Vagina (tissue), 2 donors: ENCODE measurements around the gene LUZP1. TPM values are rescaled to one million over a fixed set of nuclear protein-coding genes. Genes with fewer than 3 reads are reported as not detected.

Source experiments
- DNase-seq, 2 donors: peaks; one replicate each; pipeline ENCODE4 v3.0.0-alpha.2; 2017; ENCODE audit errors: extremely low spot score in 2 of 2
- H3K27ac ChIP-seq: fragments of 200-600 bp; sonication (generic); one replicate; pipeline ENCODE4 v1.5.1; 2019
- H3K27me3 ChIP-seq: fragments of 200-600 bp; sonication (generic); one replicate; pipeline ENCODE4 v1.5.1; 2019
- H3K36me3 ChIP-seq, 2 donors: fragments of 200-600 bp; sonication (generic); one replicate each; pipeline ENCODE4 v1.5.1; 2017 to 2019
- H3K4me1 ChIP-seq: fragments of 200-600 bp; sonication (generic); one replicate; pipeline ENCODE4 v1.5.1; 2019
- H3K4me3 ChIP-seq, 2 donors: fragments of 200-600 bp; sonication (generic); 1 replicate in 1 of 2; 2 replicates in 1 of 2; pipeline ENCODE4 v1.5.1; 2016 to 2019
- H3K9me3 ChIP-seq: fragments of 200-600 bp; sonication (generic); one replicate; pipeline ENCODE4 v1.5.1; 2019
- POLR2A ChIP-seq, 2 donors: fragments of 450-650 bp; IDR thresholded peaks; one replicate each; pipeline ENCODE4 v1.6.1; 2017; ENCODE audit warnings: antibody characterized with exemption in 2 of 2, mild to moderate bottlenecking in 2 of 2, moderate library complexity in 2 of 2
- POLR2AphosphoS5 ChIP-seq, 2 donors: sonication (generic); formaldehyde crosslinking; IDR thresholded peaks; one replicate each; pipeline ENCODE4 v1.9.0; 2017; ENCODE audit warnings: antibody characterized with exemption in 2 of 2, mild to moderate bottlenecking in 2 of 2, low read depth in 1 of 2; ENCODE audit not compliant: insufficient read depth in 1 of 2
- intact Hi-C: fragments of 100-400 bp; cut with DNase I; formaldehyde crosslinking; loops from one replicate; pipeline ENCODE4 v1.15.1; 2023
- total RNA-seq: library from RNA; depleted of rRNA; stranded (reverse); fragments of >200 nt; gene quantifications from one replicate; pipeline ENCODE4 v1.2.3, GENCODE V29; 2016
- TF ChIP-seq, protein P1 (sequence below), 3 experiments: fragments of 450-650 bp in 2 of 3; fragments of 200-600 bp in 1 of 3; sonication (generic) in 1 of 3; IDR thresholded peaks; one replicate each; pipeline ENCODE4 v1.5.1; 2017 to 2019; ENCODE audit warnings: antibody characterized with exemption in 3 of 3, mild to moderate bottlenecking in 2 of 3, moderate library complexity in 2 of 3

The LUZP1 gene
- total RNA-seq, 1 donor from 2014 or later = 23.8 TPM

DNA sequence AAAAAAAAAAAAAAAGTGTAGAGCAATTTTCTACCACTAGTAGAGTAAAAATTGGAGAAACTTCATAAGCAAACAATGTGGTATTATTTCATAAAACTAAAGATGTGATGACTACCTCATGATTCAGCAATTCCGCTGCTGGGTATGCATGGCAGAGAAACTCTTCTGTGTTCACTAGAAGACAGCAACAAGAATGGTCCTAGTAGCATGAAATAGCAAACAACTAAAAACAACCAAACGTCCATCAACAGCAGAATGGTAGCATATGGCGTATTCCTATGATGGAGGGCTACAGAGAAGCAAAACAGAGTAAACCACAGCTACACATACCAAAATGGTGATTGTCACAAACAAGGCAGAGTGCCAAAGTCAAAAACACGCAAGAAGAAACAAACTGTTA, 29.7 kb upstream of the LUZP1 start:
- DNase-seq = no peak
- intact Hi-C loops = no loop called here
- no peak overlapping the region for H3K4me3 ChIP-seq
- no peaks in the 10 kb centered on the region for H3K9me3 ChIP-seq
- H3K4me1 ChIP-seq = no peaks in the 10 kb centered on the region
- no peak overlapping the region for H3K27ac ChIP-seq
- TF ChIP-seq, protein P1, sequence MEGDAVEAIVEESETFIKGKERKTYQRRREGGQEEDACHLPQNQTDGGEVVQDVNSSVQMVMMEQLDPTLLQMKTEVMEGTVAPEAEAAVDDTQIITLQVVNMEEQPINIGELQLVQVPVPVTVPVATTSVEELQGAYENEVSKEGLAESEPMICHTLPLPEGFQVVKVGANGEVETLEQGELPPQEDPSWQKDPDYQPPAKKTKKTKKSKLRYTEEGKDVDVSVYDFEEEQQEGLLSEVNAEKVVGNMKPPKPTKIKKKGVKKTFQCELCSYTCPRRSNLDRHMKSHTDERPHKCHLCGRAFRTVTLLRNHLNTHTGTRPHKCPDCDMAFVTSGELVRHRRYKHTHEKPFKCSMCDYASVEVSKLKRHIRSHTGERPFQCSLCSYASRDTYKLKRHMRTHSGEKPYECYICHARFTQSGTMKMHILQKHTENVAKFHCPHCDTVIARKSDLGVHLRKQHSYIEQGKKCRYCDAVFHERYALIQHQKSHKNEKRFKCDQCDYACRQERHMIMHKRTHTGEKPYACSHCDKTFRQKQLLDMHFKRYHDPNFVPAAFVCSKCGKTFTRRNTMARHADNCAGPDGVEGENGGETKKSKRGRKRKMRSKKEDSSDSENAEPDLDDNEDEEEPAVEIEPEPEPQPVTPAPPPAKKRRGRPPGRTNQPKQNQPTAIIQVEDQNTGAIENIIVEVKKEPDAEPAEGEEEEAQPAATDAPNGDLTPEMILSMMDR (IDR thresholded peaks at IDR 0.05) = no peak
- H3K36me3 ChIP-seq = no peaks in the 10 kb centered on the region
- no peaks in the 10 kb centered on the region for H3K27me3 ChIP-seq

DNA sequence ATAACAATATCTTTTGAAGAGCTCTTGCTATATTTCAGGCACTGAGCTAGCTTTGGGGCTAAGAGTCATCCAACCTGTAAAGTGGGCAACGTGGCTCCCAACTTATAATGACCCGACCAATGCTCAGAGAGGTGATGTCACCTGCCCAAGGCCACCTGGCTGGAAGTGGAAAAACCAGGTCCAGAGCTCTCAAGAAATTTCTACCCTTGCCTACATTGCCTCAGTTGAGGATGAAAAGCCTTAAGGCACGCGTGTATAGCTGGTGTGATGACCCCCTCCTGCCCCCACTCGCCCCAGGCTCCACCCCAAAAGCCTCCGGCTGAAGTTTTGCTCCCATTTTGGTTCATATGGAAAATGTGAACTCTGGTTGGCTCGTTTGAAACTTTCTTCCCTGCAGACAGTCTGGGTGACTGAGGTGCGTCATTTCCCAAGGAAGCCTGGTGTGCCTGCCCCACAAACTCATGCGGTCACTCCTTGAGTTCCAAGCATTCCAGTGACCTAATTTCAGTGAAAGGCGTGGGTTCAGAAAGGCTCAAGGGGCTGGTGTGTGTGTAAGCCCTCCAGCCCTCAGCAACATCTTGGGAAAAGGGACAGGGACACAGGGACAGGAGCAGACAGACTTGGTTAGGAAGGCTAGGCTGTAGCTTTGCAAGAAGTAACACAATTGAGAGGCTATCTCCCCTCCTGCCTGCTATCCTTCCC, 28.1 kb upstream of the LUZP1 start:
- H3K9me3 ChIP-seq = no peaks in the 10 kb centered on the region
- H3K4me3 ChIP-seq = no peak overlapping the region
- no peak for DNase-seq
- no peaks in the 10 kb centered on the region for H3K4me1 ChIP-seq
- intact Hi-C loops = no loop called here
- H3K27me3 ChIP-seq = no peaks in the 10 kb centered on the region
- H3K27ac ChIP-seq = no peak overlapping the region
- TF ChIP-seq POLR2AphosphoS5 (IDR thresholded peaks at IDR 0.05; ENCODE audit: insufficient read depth in 1 of 2, low read depth in 1 of 2) (no peak), POLR2A (IDR thresholded peaks at IDR 0.05) (no peak)
- TF ChIP-seq, protein P1 (IDR thresholded peaks at IDR 0.05) = no peak
- H3K36me3 ChIP-seq = no peaks in the 10 kb centered on the region

DNA sequence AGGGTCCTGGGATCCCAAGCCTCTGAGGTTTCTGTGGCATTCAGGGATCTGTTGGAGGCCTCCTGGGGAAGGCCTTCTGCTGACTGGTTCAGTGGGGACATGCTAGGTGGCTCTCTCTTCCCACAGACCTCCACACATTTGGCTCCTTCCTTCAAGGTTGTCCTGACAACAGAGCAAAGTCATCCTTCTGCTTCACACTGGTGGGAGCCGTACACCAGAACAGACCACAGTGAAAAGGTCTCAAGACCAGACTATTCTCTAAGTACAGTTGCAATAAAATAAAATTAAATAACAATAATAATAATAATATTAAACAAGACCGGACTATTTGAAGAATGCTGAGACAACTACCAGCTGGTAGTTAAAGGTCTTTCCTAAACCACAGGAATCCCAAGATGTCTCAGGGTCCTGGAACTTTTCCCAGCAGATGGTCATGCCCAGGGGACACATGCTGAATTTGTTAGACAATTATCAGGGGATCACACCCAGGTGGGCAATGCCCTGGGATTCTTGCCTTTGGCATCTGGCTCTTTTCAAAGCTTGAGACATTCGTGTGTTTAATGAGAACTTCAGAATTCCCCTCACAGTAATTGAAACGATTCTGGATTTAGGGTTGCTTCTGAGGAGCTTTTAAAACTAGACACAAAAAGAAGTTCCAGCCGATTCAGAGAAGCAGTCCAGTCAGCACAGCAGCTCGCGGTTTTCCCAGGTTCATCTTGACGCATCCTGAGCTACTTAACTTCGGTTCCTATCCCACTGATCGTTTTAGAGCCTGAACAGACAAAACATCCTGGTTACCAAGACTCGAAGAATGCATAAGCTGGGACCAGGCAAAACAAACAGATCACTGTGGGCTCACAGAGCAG, 25.7 kb upstream of the LUZP1 start:
- H3K27ac ChIP-seq = no peak overlapping the region
- H3K36me3 ChIP-seq = no peaks in the 10 kb centered on the region
- H3K9me3 ChIP-seq = no peaks in the 10 kb centered on the region
- intact Hi-C loops = no loop called here
- TF ChIP-seq, protein P1 (IDR thresholded peaks at IDR 0.05) = no peak
- no peak for TF ChIP-seq POLR2AphosphoS5 (IDR thresholded peaks at IDR 0.05; ENCODE audit: insufficient read depth in 1 of 2, low read depth in 1 of 2)
- TF ChIP-seq POLR2A (IDR thresholded peaks at IDR 0.05) = no peak
- no peaks in the 10 kb centered on the region for H3K27me3 ChIP-seq
- no peak overlapping the region for H3K4me3 ChIP-seq
- no peak for DNase-seq
- H3K4me1 ChIP-seq = no peaks in the 10 kb centered on the region

DNA sequence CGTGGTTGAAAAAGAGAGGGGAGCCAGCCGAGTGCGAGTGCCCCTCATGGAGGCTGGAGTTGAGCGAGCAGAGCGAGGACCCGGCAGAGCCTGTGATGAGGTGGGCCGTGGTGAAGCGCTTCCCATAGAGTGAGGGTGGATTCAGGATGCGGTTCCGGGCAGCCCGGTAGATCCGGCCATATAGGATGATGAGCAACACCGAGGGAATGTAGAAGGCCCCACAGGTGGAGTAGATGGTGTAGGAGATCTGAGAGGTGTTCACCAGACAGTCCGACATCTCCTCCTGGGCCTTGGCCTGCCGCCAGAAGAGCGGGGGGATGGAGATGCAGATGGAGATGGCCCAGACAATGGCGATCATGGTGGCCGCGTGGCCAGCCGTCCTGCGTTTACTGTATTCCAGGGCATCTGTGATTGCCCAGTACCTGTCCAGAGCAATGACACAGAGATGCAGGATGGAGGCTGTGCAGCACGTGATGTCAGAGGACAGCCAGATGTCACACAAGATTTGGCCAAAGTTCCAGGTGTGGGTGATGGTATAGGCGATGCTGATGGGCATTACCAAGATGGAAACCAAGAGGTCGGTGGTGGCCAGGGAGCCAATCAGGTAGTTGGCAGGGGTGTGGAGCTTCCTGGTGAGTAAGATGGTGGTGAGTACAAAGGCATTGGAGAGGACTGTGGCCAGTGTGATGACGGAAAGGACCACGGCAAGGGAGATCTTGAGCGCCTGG, 24.9 kb upstream of the LUZP1 start:
- TF ChIP-seq, protein P1 (IDR thresholded peaks at IDR 0.05) = no peak
- TF ChIP-seq POLR2AphosphoS5 (IDR thresholded peaks at IDR 0.05; ENCODE audit: insufficient read depth in 1 of 2, low read depth in 1 of 2) = no peak
- TF ChIP-seq POLR2A (IDR thresholded peaks at IDR 0.05) = no peak
- no peaks in the 10 kb centered on the region for H3K36me3 ChIP-seq
- no peak overlapping the region for H3K4me3 ChIP-seq
- no peaks in the 10 kb centered on the region for H3K4me1 ChIP-seq
- no peak for DNase-seq
- intact Hi-C loops = no loop called here
- no peak overlapping the region for H3K27ac ChIP-seq
- no peaks in the 10 kb centered on the region for H3K27me3 ChIP-seq
- H3K9me3 ChIP-seq = no peaks in the 10 kb centered on the region
